ENCODE results near the gene MAT1A. TPM values are rescaled to one million over a fixed set of nuclear protein-coding genes. Genes with fewer than 3 reads are reported as not detected.

MAT1A gene
- total and polyA plus RNA-seq, 2 of the 13 experiments (the other 11 are each of a cell fraction or from before 2014, with no cell fraction given) = 57.1 to 76.9 TPM

- ChIA-PET CTCF (ENCODE audit: low intra/inter-chr PET ratio, low total read pairs) (no interaction called here), POLR2A (interaction anchor here (0.7 to 2.5 kb wide), 2 partner anchors 11 to 31 kb away, joined by 3 to 11 read pairs; no protein-coding TSS in a partner anchor)
- Histone ChIP-seq H3K4me1 (ENCODE audit: insufficient read depth, low read length) (peaks cover 63% of the 10 kb centered on the region), H3K79me2 (ENCODE audit: insufficient read depth, low read length) (peaks cover 18% of the 10 kb centered on the region), H4K20me1 (ENCODE audit: insufficient read depth, low read length) (no peaks in the 10 kb centered on the region), H3K9ac (ENCODE audit: insufficient read depth, low read depth, low read length) (no peak overlapping the region), H2AFZ (ENCODE audit: low read length) (no peak overlapping the region), H3K4me3 (replicated peaks in 1 of 3; ENCODE audit: insufficient read depth in 1 of 3, low read depth in 2 of 3, low read length in 3 of 3) (peak overlapping the region in 1 of 3 experiments; percentile 6; a peak in 1 of 6 replicates), H3K27me3 (ENCODE audit: control insufficient read depth in 1 of 2, insufficient read depth in 2 of 2, low read length in 2 of 2) (no peaks in the 10 kb centered on the region; a peak in 1 of 5 replicates), H3K36me3 (replicated peaks in 1 of 2; ENCODE audit: control insufficient read depth in 1 of 2, insufficient read depth in 2 of 2, low read length in 2 of 2) (no peaks in the 10 kb centered on the region), H3K9me3 (ENCODE audit: low read length) (no peaks in the 10 kb centered on the region), H3K27ac (ENCODE audit: extremely low read length, insufficient read depth, low read length) (peak overlapping the region; percentile 61), H3K4me2 (ENCODE audit: low read depth, low read length) (peak overlapping the region; percentile 48)
- intact Hi-C loops (cut with micrococcal nuclease; ENCODE audit: unreplicated experiment) = no loop called here
- ATAC-seq (peak; percentile 41), DNase-seq (ENCODE audit: low spot score) (peak; percentile 65), FAIRE-seq (peak; percentile 84)
- in situ Hi-C loops (cut with HindIII; ENCODE audit: extremely low pct_ligation_motif_present, low pct_unique_long_range_greater_than_20kb) = no loop called here
- BruUV-seq (replicated peaks) = no TSS peak
- WGBS (ENCODE audit: low lambda C conversion rate) = 30% methylated on average over 3 of the region's 6 CpGs
- TF ChIP-seq SRF (IDR thresholded peaks at IDR 0.05; ENCODE audit: low read depth, low read length) = no peak
- no peak for TF ChIP-seq ZNF558 (CRISPR knock-in tag; IDR thresholded peaks at IDR 0.05; ENCODE audit: borderline replicate concordance)
- TF ChIP-seq ATF7 (IDR thresholded peaks at IDR 0.05) = no peak
- TF ChIP-seq ATF7 (CRISPR knock-in tag; IDR thresholded peaks at IDR 0.05) = no peak
- TF ChIP-seq MBNL3 (CRISPR knock-in tag; conservative IDR thresholded peaks at IDR 0.05) = no peak
- peak; percentile 73 for TF ChIP-seq MIXL1 (CRISPR knock-in tag; IDR thresholded peaks at IDR 0.05)
- TF ChIP-seq ZNF768 (CRISPR knock-in tag; IDR thresholded peaks at IDR 0.05) = no peak
- no peak for TF ChIP-seq THYN1 (CRISPR knock-in tag; IDR thresholded peaks at IDR 0.05; ENCODE audit: borderline replicate concordance, low read depth)
- TF ChIP-seq ZNF713 (CRISPR knock-in tag; IDR thresholded peaks at IDR 0.05) = no peak
- TF ChIP-seq BHLHE40 (IDR thresholded peaks at IDR 0.05; ENCODE audit: low read length) = no peak
- peak; percentile 49; the same call in 1 of the 2 replicates for TF ChIP-seq ZNF609 (CRISPR knock-in tag; IDR thresholded peaks at IDR 0.05; ENCODE audit: borderline replicate concordance)
- peak; percentile 37; the same call in 1 of the 2 replicates for TF ChIP-seq BCL6 (CRISPR knock-in tag; IDR thresholded peaks at IDR 0.05)
- TF ChIP-seq ADNP (CRISPR knock-in tag; IDR thresholded peaks at IDR 0.05) = no peak
- TF ChIP-seq FOXA3 (CRISPR knock-in tag; IDR thresholded peaks at IDR 0.05) = no peak; the same call in 1 of the 2 replicates
- TF ChIP-seq PPARG (CRISPR knock-in tag; conservative IDR thresholded peaks at IDR 0.05) = peak; percentile 80
- TF ChIP-seq ZNF441 (CRISPR knock-in tag; IDR thresholded peaks at IDR 0.05; ENCODE audit: borderline replicate concordance) = 0 out of 2 replicates have a peak, but pooled peaks have one; percentile 9
- TF ChIP-seq HNF4A (CRISPR knock-in tag; IDR thresholded peaks at IDR 0.05) = peak; percentile 95
- TF ChIP-seq CHD2 (IDR thresholded peaks at IDR 0.05; ENCODE audit: low read depth, low read length) = no peak
- TF ChIP-seq ZNF343 (CRISPR knock-in tag; IDR thresholded peaks at IDR 0.05) = no peak
- TF ChIP-seq ZFP41 (CRISPR knock-in tag; IDR thresholded peaks at IDR 0.05; ENCODE audit: borderline replicate concordance) = no peak
- 0 out of 2 replicates have a peak, but pooled peaks have one; percentile 22 for TF ChIP-seq ZNF205 (CRISPR knock-in tag; IDR thresholded peaks at IDR 0.05)
- no peak for TF ChIP-seq ZC3H13 (CRISPR knock-in tag; IDR thresholded peaks at IDR 0.05)
- TF ChIP-seq TBX2 (CRISPR knock-in tag; IDR thresholded peaks at IDR 0.05; ENCODE audit: borderline replicate concordance) = peak; percentile 57; the same call in 1 of the 2 replicates
These were observed 3.3 kb upstream of the MAT1A start for GRCh38 chr10:80292607-80293239.

All from HepG2 (cell line).